Naive B cell (primary cell): ENCODE results near the gene CFAP68. TPM values are rescaled to one million over a fixed set of nuclear protein-coding genes. Genes with fewer than 3 reads are reported as not detected.
A peak's percentile ranks its signal among the peaks of the same experiment; 100 is the strongest.

Experiments used
- ATAC-seq, 2 donors: fragments of 150-1000 bp; cut with Tn5 transposase; 2 replicates each; pipeline ENCODE4 v1.10.0; 2021; ENCODE audit warnings: low read depth in 2 of 2, mild to moderate bottlenecking in 2 of 2, moderate library complexity in 2 of 2
- DNase-seq: peaks from one replicate; pipeline ENCODE4 v3.0.0; 2022
- H3K27ac Mint-ChIP-seq, 6 donors: one replicate each; pipeline ENCODE4 v1.8.0; 2020 to 2022; ENCODE audit warnings: mild to moderate bottlenecking in 6 of 6, mixed read lengths in 6 of 6, moderate library complexity in 5 of 6, inconsistent platforms in 2 of 6
- H3K27me3 Mint-ChIP-seq, 3 donors: one replicate each; pipeline ENCODE4 v1.8.0; 2021 to 2022; ENCODE audit warnings: mixed read lengths in 3 of 3, mild to moderate bottlenecking in 1 of 3
- H3K36me3 Mint-ChIP-seq, 2 donors: one replicate each; pipeline ENCODE4 v1.8.0; 2020 to 2022; ENCODE audit warnings: mixed read lengths in 2 of 2, inconsistent platforms in 1 of 2, mild to moderate bottlenecking in 1 of 2
- H3K4me1 Mint-ChIP-seq, 3 donors: one replicate each; pipeline ENCODE4 v1.8.0; 2020 to 2022; ENCODE audit warnings: mixed read lengths in 3 of 3, inconsistent platforms in 1 of 3, mild to moderate bottlenecking in 1 of 3, moderate library complexity in 1 of 3
- H3K4me3 Mint-ChIP-seq, 8 donors: one replicate each; pipeline ENCODE4 v1.8.0; 2020 to 2022; ENCODE audit warnings: mild to moderate bottlenecking in 8 of 8, mixed read lengths in 8 of 8, moderate library complexity in 8 of 8, inconsistent platforms in 2 of 8
- H3K9me3 Mint-ChIP-seq, 7 donors: one replicate each; pipeline ENCODE4 v1.8.0; 2020 to 2022; ENCODE audit warnings: mixed read lengths in 7 of 7, mild to moderate bottlenecking in 5 of 7, inconsistent platforms in 2 of 7, moderate library complexity in 1 of 7
- polyA plus RNA-seq, 6 donors: library from polyadenylated mRNA; unstranded; fragments of 300-500 nt; fragmentation: Illumina TruSeq; gene quantifications; one replicate each; pipeline ENCODE4 v1.2.3, GENCODE V29; 2021; ENCODE audit warnings: low read depth in 6 of 6

CFAP68 gene
- polyA plus RNA-seq, 6 donors from 2014 or later, result 14.3 to 28.3 (median 18.5) TPM

DNA sequence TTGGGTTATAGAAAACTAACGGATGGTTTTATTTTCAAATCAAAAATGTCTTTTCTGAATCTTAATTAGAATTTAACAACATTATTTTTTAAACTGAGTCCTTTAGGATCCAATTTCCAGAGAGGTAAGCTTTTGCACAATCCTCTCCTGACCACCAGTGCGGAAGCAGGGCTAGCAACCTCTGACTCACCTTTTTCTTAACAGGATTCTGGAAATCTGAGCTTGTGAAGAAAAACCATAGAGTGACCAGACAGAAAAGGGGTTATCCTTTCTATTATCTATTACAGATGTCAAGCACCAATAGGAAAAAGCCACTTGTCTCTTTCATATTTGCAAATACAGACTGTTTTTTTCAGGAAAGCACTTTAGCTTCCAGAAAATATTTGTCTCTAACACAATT lies 33.3 kb upstream of the CFAP68 start:
- DNase-seq (no peak), ATAC-seq (no peak)
- Mint-ChIP-seq H3K27me3 (no peaks in the 10 kb centered on the region), H3K4me1 (peaks cover 0 to 8% (median 3%) of the 10 kb centered on the region in 3 donors), H3K9me3 (no peaks in the 10 kb centered on the region), H3K36me3 (peaks cover 0 to 12% of the 10 kb centered on the region in 2 donors), H3K4me3 (no peak overlapping the region), H3K27ac (peak overlapping the region in 1 of 6 donors; percentile 43)

DNA sequence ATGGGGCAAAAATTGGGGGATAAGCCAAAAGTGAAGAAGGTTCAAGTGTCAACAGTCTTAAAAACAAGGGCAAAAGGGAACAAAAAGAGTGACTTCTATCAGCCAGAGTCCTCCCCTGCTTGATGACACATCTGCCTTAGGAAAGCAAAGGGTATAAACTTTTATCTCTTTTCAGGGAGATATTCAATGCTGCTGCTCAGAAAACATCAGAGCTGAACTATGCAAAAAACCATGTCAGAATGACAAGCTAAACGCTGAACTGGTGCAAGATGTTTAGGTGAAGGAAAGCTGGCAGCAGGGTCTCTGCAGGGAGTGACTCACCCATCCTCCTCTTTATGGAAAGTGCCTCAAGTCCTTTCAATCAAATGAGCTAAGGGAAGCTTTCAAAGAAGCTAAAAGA lies 32.7 kb upstream of the CFAP68 start:
- DNase-seq (no peak), ATAC-seq (no peak)
- H3K27ac Mint-ChIP-seq, result peak overlapping the region in 1 of 6 donors; percentile 43
- H3K4me1 Mint-ChIP-seq, result peaks cover 0 to 7% (median 0%) of the 10 kb centered on the region in 3 donors
- peaks cover 0 to 12% of the 10 kb centered on the region in 2 donors for H3K36me3 Mint-ChIP-seq
- no peak overlapping the region for H3K4me3 Mint-ChIP-seq
- H3K27me3 Mint-ChIP-seq, result no peaks in the 10 kb centered on the region
- no peaks in the 10 kb centered on the region for H3K9me3 Mint-ChIP-seq

- Mint-ChIP-seq H3K27me3 (no peaks in the 10 kb centered on the region), H3K27ac (no peak overlapping the region), H3K9me3 (no peaks in the 10 kb centered on the region), H3K4me3 (no peak overlapping the region), H3K4me1 (no peaks in the 10 kb centered on the region), H3K36me3 (peaks cover 4 to 18% of the 10 kb centered on the region in 2 donors)
- ATAC-seq (no peak), DNase-seq (no peak)
These were observed 29.7 kb upstream of the CFAP68 start for GRCh38 chr11:111849631-111850030.

GRCh38 chr11:111851067-111851466 lies 28.3 kb upstream of the CFAP68 start:
- Mint-ChIP-seq H3K4me3 (no peak overlapping the region), H3K27ac (peak overlapping the region in 1 of 6 donors; percentile 51), H3K27me3 (no peaks in the 10 kb centered on the region), H3K4me1 (no peaks in the 10 kb centered on the region), H3K9me3 (no peaks in the 10 kb centered on the region), H3K36me3 (peaks cover 14 to 28% of the 10 kb centered on the region in 2 donors)
- no peak for ATAC-seq
- no peak for DNase-seq

DNA sequence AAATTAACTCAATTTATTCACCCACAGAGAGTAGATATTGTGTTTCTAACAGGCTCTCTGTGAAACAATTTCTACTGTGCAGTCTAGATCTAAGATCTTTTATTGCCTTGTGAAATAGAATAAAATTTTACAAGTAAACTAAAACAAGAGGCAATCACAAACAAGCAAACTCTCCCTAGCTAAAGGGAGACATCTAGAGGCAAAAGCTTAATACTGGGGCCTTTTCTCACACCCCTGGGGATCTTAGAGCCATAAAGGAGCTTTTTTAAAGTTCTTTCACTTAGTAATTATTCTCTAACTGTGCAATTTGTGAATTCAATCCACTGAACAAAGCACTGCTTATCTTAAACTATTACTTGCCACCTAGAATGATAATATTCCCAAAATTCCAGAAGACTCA lies 27.7 kb upstream of the CFAP68 start:
- ATAC-seq (no peak), DNase-seq (no peak)
- peaks cover 14 to 28% of the 10 kb centered on the region in 2 donors for H3K36me3 Mint-ChIP-seq
- H3K27me3 Mint-ChIP-seq, result no peaks in the 10 kb centered on the region
- H3K27ac Mint-ChIP-seq, result no peak overlapping the region
- H3K9me3 Mint-ChIP-seq, result no peaks in the 10 kb centered on the region
- H3K4me3 Mint-ChIP-seq, result no peak overlapping the region
- H3K4me1 Mint-ChIP-seq, result no peaks in the 10 kb centered on the region

GRCh38 chr11:111852103-111852502 lies 27.2 kb upstream of the CFAP68 start:
- no peak for ATAC-seq
- Mint-ChIP-seq H3K36me3 (peaks cover 14 to 30% of the 10 kb centered on the region in 2 donors), H3K27ac (peak overlapping the region in 1 of 6 donors; percentile 24)

GRCh38 chr11:111855506-111855905 lies 23.8 kb upstream of the CFAP68 start:
- peak overlapping the region in 1 of 6 donors; percentile 83 for H3K27ac Mint-ChIP-seq
- DNase-seq, result no peak

More at GRCh38 chr11:111852103-111852502, 27.2 kb upstream of the CFAP68 start:
- no peak overlapping the region for H3K4me3 Mint-ChIP-seq
- no peaks in the 10 kb centered on the region for H3K27me3 Mint-ChIP-seq
- H3K4me1 Mint-ChIP-seq, result no peaks in the 10 kb centered on the region
- DNase-seq, result no peak
- H3K9me3 Mint-ChIP-seq, result no peaks in the 10 kb centered on the region

GRCh38 chr11:111860257-111860656 lies 19.1 kb upstream of the CFAP68 start:
- H3K27ac Mint-ChIP-seq, result no peak overlapping the region
- no peaks in the 10 kb centered on the region for H3K4me1 Mint-ChIP-seq
- peaks cover 19 to 36% of the 10 kb centered on the region in 2 donors for H3K36me3 Mint-ChIP-seq
- no peaks in the 10 kb centered on the region for H3K9me3 Mint-ChIP-seq
- H3K27me3 Mint-ChIP-seq, result no peaks in the 10 kb centered on the region
- no peak overlapping the region for H3K4me3 Mint-ChIP-seq
- ATAC-seq, result no peak
- no peak for DNase-seq

More at GRCh38 chr11:111855506-111855905, 23.8 kb upstream of the CFAP68 start:
- no peak overlapping the region for H3K4me3 Mint-ChIP-seq
- ATAC-seq, result no peak
- H3K36me3 Mint-ChIP-seq, result peaks cover 25 to 39% of the 10 kb centered on the region in 2 donors
- no peaks in the 10 kb centered on the region for H3K9me3 Mint-ChIP-seq
- H3K27me3 Mint-ChIP-seq, result no peaks in the 10 kb centered on the region
- H3K4me1 Mint-ChIP-seq, result no peaks in the 10 kb centered on the region

GRCh38 chr11:111870113-111870512 lies 9.2 kb upstream of the CFAP68 start:
- H3K27me3 Mint-ChIP-seq, result no peaks in the 10 kb centered on the region
- peaks cover 14 to 34% (median 23%) of the 10 kb centered on the region in 3 donors for H3K4me1 Mint-ChIP-seq
- ATAC-seq (no peak), DNase-seq (no peak)
- H3K4me3 Mint-ChIP-seq, result peak overlapping the region in 5 of 8 donors; percentile 9 to 93 (median 59)
- H3K36me3 Mint-ChIP-seq, result peaks cover 10 to 22% of the 10 kb centered on the region in 2 donors
- no peaks in the 10 kb centered on the region for H3K9me3 Mint-ChIP-seq
- H3K27ac Mint-ChIP-seq, result peak overlapping the region in 2 of 6 donors; percentile 44 to 86

DNA sequence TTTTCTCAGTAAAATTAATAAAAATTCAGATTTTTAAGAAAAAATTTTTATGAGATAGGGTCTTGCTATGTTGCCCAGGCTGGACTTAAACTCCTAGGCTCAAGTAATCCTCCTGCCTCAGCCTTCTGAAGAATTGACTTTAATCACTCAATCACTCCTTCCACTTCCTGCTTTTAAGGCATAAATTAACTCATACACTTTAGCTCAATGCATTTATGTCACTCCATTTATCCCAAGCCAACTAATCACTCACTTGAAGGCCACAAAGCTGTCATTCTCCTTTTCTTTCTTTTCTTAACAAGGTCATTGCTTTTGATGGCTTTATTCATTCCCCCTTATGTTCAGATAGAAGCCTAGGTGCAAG lies 8.8 kb upstream of the CFAP68 start:
- H3K9me3 Mint-ChIP-seq, result no peaks in the 10 kb centered on the region
- no peaks in the 10 kb centered on the region for H3K27me3 Mint-ChIP-seq
- peaks cover 10 to 22% of the 10 kb centered on the region in 2 donors for H3K36me3 Mint-ChIP-seq
- peaks cover 14 to 34% (median 23%) of the 10 kb centered on the region in 3 donors for H3K4me1 Mint-ChIP-seq
- peak overlapping the region; percentile 86 to 98 (median 94) for H3K27ac Mint-ChIP-seq
- H3K4me3 Mint-ChIP-seq, result peak overlapping the region; percentile 91 to 96 (median 94)
- ATAC-seq, result peak in 1 of 2 donors; percentile 1
- no peak for DNase-seq

DNA sequence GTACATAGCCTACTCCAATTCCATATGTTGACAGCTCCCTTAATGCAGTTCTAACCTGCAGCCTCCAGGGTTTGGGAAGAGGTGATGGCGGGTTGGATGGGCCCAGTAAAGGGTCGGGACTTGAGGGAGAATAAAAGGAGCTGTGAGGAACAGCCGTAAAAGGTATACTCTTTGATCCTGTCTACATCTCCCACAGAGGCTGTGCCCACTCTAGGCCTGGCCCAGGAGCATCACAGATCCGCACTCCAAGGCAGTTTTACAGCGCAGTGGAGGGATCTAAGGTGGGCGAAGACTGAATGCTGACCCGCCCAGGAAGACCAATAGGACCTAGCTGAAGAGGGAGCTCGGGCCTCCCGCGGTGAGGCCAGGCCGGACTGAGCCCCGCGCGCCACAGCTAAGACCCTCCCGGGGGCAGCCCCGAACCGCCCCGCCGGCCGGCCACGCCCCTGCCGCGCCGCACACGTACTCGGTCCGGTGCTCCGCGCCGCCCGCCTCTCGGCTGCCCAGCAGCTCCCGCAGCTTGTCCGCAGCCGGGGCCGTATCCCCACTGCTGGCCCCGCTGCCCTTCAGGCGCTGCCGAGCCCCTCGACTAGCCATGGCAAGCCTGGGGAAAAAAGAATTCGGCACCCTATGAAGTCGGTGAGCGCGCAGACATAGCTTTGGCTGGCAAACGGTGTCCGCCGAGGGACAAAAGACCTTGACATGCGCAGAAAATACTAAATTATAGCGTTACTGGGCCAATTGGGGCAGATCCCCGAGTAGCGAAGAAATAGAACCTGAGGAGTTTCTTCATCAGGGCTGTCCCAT lies 8.3 kb upstream of the CFAP68 start, which contains the start of gene ALG9:
Gene ALG9 (minus strand): TSS at position 696 of the 807 bp plus-strand sequence. CDS start 99 bp downstream, at position 597.
- Mint-ChIP-seq H3K9me3 (no peaks in the 10 kb centered on the region), H3K27ac (peak within 1 kb of the TSS; percentile 86 to 98 (median 94)), H3K36me3 (peaks cover 10 to 21% of the 10 kb centered on the region in 2 donors), H3K27me3 (no peaks in the 10 kb centered on the region), H3K4me1 (peaks cover 14 to 34% (median 23%) of the 10 kb centered on the region in 3 donors), H3K4me3 (peak within 1 kb of the TSS; percentile 91 to 96 (median 94))
- DNase-seq, result peak; percentile 85
- peak; percentile 83 to 88 for ATAC-seq

- Mint-ChIP-seq H3K4me1 (peaks cover 14 to 34% (median 23%) of the 10 kb centered on the region in 3 donors), H3K36me3 (peaks cover 10 to 16% of the 10 kb centered on the region in 2 donors), H3K4me3 (peak overlapping the region; percentile 91 to 96 (median 94)), H3K9me3 (no peaks in the 10 kb centered on the region), H3K27ac (peak overlapping the region; percentile 86 to 98 (median 92)), H3K27me3 (no peaks in the 10 kb centered on the region)
- DNase-seq (no peak), ATAC-seq (no peak)
These were observed 7.6 kb upstream of the CFAP68 start for GRCh38 chr11:111871693-111872161.

DNA sequence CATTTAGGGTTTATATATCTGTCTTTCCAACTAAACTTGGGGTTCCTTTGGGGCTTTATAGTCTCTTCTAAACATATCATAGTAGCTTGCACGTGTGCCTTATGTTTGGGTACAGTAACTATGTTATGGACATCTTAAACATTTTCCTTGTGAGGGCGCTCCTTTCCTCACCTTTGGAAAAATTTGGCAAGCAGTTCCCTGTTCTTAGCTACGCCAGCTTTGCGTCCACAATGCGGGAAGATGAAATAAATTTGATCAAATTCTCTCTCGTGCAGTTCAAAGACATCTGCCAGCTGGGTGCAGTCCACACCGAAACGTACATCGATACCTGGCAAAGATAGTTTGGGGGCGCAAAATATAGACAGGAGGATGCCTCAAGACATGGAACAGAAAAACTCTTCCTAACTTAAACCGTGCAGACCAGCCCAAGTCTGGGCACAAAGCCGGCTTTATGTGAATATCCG lies 924 bp upstream of the CFAP68 start:
- Mint-ChIP-seq H3K4me3 (peak overlapping the region; percentile 82 to 100 (median 96)), H3K36me3 (no peaks in the 10 kb centered on the region), H3K27me3 (no peaks in the 10 kb centered on the region), H3K4me1 (peaks cover 12 to 22% (median 14%) of the 10 kb centered on the region in 3 donors), H3K9me3 (peaks cover 0 to 6% (median 0%) of the 10 kb centered on the region in 7 donors), H3K27ac (peak overlapping the region; percentile 98 to 100 (median 100))
- no peak for DNase-seq
- no peak for ATAC-seq

DNA sequence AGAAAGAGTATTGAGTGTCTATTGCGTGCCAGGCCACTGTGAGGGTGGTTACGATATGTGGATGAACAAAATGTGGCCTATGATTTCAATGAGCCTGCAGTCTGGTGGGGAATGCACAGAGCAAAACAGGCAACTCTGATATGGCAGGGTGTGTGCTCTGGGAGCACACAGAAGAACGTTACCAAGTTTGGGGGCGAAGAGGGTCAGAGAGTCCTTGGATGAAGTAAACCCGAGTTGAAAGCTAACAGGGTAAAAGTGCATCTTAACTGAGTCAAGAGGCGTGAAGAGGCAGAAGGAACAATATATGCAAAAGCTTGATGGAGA lies 258 bp downstream of the CFAP68 start:
- peaks cover 9 to 22% (median 14%) of the 10 kb centered on the region in 3 donors for H3K4me1 Mint-ChIP-seq
- H3K9me3 Mint-ChIP-seq, result peaks cover 0 to 6% (median 0%) of the 10 kb centered on the region in 7 donors
- DNase-seq (no peak), ATAC-seq (peak in 1 of 2 donors; percentile 3)
- H3K27ac Mint-ChIP-seq, result peak overlapping the region; percentile 98 to 100 (median 100)
- H3K36me3 Mint-ChIP-seq, result no peaks in the 10 kb centered on the region
- H3K27me3 Mint-ChIP-seq, result no peaks in the 10 kb centered on the region
- H3K4me3 Mint-ChIP-seq, result peak overlapping the region; percentile 82 to 100 (median 96)
